Measurements from ENCODE around the gene PPP2R5C. TPM values are rescaled to one million over a fixed set of nuclear protein-coding genes. Genes with fewer than 3 reads are reported as not detected.

PPP2R5C gene
- total and polyA plus RNA-seq, 9 of the 15 experiments (the other 6 are each of a cell fraction or from before 2014, with no cell fraction given): 284 to 617 (median 395) TPM

DNA sequence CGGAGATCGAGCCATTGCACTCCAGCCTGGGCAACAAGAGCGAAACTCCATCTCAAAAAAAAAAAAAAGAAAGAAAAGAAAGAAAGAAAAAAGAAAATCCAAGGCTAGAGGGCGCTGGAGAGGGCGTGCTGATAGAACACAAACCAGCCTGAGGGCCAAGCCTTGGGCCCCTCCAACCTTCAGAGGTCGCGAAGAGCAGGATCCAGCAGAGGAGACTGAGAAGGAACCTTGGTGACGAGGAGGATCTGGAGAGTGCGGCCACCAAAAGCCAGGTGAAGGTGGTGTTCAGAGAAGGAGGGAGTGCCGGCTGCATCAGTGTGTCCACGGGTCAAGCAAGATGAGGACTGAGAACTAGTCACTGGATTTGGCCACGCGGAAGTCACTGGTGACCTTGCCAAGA is 198.7 kb downstream of the PPP2R5C start:
- Histone ChIP-seq H3K27me3 (ENCODE audit: control insufficient read depth in 2 of 2, insufficient read depth in 2 of 2, low read length in 2 of 2) (no peaks in the 10 kb centered on the region), H4K20me1 (replicated peaks; ENCODE audit: control insufficient read depth, insufficient read depth, low read length) (no peaks in the 10 kb centered on the region), H3K4me1 (replicated peaks in 1 of 2; ENCODE audit: control insufficient read depth in 2 of 2, insufficient read depth in 2 of 2, low read length in 2 of 2) (peaks cover 37 to 50% of the 10 kb centered on the region in 2 experiments), H3K9me3 (replicated peaks; ENCODE audit: control insufficient read depth, insufficient read depth, low read depth, low read length) (no peaks in the 10 kb centered on the region), H3K36me3 (ENCODE audit: control insufficient read depth, insufficient read depth, low read length) (no peaks in the 10 kb centered on the region), H3K9ac (ENCODE audit: insufficient read depth in 1 of 2, low read depth in 2 of 2, low read length in 2 of 2) (peak overlapping the region; percentile 35 to 53; a peak in 3 of 4 replicates), H3K9me1 (ENCODE audit: control insufficient read depth, insufficient read depth, low read length) (no peaks in the 10 kb centered on the region), H3K4me2 (ENCODE audit: insufficient read depth, low read length) (peak overlapping the region; percentile 63), H3K27ac (ENCODE audit: extremely low read depth, low read depth, low read length) (peak overlapping the region; percentile 16; the same call in 2 of the 3 replicates), H3K4me3 (no peak overlapping the region), H2AFZ (ENCODE audit: low read depth, low read length) (peak overlapping the region; percentile 87), H3K79me2 (ENCODE audit: control insufficient read depth, insufficient read depth, low read length) (peaks cover 9% of the 10 kb centered on the region)
- in situ Hi-C loops (cut with MboI): loop anchor here (5.0 kb wide), 1 partner anchor 357 kb away; the partner anchor contains the start of gene ZNF839
- ChIA-PET CTCF (ENCODE audit: low intra/inter-chr PET ratio) (interaction anchor here (0.7 to 0.8 kb wide), 3 partner anchors 86 to 267 kb away, joined by 4 to 5 read pairs (median 5); no protein-coding TSS in a partner anchor), POLR2A (interaction anchor here (0.6 kb wide), 1 partner anchor 526 kb away, joined by 3 read pairs; no protein-coding TSS in a partner anchor)
- BruUV-seq (replicated peaks): no TSS peak
- ATAC-seq (peak; percentile 30), DNase-seq (ENCODE audit: extremely low read depth in 1 of 4, low spot score in 3 of 4) (peak; percentile 30 to 76 (median 39)), FAIRE-seq (peak; percentile 23)
- WGBS (ENCODE audit: insufficient coverage, low coverage, missing lambda C conversion rate): 31% methylated on average over 8 of the region's 13 CpGs
- intact Hi-C loops (cut with micrococcal nuclease): loop anchor here (5.0 to 10.0 kb wide), 3 partner anchors 87 to 545 kb away; partner anchors contain the start of genes ANKRD9 and ZNF839
- no peak for TF ChIP-seq ZBTB17 (CRISPR knock-in tag; IDR thresholded peaks at IDR 0.05)
- no peak for TF ChIP-seq ZNF354B (CRISPR knock-in tag; IDR thresholded peaks at IDR 0.05)
- TF ChIP-seq ZNF695 (CRISPR knock-in tag; IDR thresholded peaks at IDR 0.05): no peak
- TF ChIP-seq RAD21 (CRISPR knock-in tag; conservative IDR thresholded peaks at IDR 0.05 in 1 of 2, IDR thresholded peaks at IDR 0.05 in 1 of 2): no peak
- TF ChIP-seq, protein P1, sequence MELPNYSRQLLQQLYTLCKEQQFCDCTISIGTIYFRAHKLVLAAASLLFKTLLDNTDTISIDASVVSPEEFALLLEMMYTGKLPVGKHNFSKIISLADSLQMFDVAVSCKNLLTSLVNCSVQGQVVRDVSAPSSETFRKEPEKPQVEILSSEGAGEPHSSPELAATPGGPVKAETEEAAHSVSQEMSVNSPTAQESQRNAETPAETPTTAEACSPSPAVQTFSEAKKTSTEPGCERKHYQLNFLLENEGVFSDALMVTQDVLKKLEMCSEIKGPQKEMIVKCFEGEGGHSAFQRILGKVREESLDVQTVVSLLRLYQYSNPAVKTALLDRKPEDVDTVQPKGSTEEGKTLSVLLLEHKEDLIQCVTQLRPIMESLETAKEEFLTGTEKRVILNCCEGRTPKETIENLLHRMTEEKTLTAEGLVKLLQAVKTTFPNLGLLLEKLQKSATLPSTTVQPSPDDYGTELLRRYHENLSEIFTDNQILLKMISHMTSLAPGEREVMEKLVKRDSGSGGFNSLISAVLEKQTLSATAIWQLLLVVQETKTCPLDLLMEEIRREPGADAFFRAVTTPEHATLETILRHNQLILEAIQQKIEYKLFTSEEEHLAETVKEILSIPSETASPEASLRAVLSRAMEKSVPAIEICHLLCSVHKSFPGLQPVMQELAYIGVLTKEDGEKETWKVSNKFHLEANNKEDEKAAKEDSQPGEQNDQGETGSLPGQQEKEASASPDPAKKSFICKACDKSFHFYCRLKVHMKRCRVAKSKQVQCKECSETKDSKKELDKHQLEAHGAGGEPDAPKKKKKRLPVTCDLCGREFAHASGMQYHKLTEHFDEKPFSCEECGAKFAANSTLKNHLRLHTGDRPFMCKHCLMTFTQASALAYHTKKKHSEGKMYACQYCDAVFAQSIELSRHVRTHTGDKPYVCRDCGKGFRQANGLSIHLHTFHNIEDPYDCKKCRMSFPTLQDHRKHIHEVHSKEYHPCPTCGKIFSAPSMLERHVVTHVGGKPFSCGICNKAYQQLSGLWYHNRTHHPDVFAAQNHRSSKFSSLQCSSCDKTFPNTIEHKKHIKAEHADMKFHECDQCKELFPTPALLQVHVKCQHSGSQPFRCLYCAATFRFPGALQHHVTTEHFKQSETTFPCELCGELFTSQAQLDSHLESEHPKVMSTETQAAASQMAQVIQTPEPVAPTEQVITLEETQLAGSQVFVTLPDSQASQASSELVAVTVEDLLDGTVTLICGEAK (IDR thresholded peaks at IDR 0.05): 0 out of 2 replicates have a peak, but pooled peaks have one; percentile 18
- TF ChIP-seq, protein P1 (CRISPR knock-in tag; IDR thresholded peaks at IDR 0.05): no peak
- no peak for TF ChIP-seq JUN (IDR thresholded peaks at IDR 0.05; ENCODE audit: borderline replicate concordance, low read depth, low read length)
- no peak for TF ChIP-seq JUN (CRISPR knock-in tag; IDR thresholded peaks at IDR 0.05; ENCODE audit: borderline replicate concordance)
- peak in 1 of 2 experiments; percentile 38; a peak in 1 of 4 replicates for TF ChIP-seq TRIM24 (IDR thresholded peaks at IDR 0.05)
- TF ChIP-seq BRD9 (IDR thresholded peaks at IDR 0.05; ENCODE audit: low read depth, partially characterized antibody): peak; percentile 44
- TF ChIP-seq, protein P2, sequence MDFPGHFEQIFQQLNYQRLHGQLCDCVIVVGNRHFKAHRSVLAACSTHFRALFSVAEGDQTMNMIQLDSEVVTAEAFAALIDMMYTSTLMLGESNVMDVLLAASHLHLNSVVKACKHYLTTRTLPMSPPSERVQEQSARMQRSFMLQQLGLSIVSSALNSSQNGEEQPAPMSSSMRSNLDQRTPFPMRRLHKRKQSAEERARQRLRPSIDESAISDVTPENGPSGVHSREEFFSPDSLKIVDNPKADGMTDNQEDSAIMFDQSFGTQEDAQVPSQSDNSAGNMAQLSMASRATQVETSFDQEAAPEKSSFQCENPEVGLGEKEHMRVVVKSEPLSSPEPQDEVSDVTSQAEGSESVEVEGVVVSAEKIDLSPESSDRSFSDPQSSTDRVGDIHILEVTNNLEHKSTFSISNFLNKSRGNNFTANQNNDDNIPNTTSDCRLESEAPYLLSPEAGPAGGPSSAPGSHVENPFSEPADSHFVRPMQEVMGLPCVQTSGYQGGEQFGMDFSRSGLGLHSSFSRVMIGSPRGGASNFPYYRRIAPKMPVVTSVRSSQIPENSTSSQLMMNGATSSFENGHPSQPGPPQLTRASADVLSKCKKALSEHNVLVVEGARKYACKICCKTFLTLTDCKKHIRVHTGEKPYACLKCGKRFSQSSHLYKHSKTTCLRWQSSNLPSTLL (IDR thresholded peaks at IDR 0.05): no peak
